Hippocampal formation (tissue), 2 donors: ENCODE results near the gene LYST.
"Not testable (repeated sequence)": the region's sequence is repeated elsewhere in the genome, so short reads cannot be mapped to it uniquely, and the experiment has no call there.

Experiments used
- DNase-seq, 2 donors: peaks; one replicate each; lab custom pipeline; 2025; lab: John Stamatoyannopoulos, UW

The LYST gene

GRCh38 chr1:235821361-235821981 is 45.2 kb downstream of the LYST start:
- DNase-seq: no peak

- DNase-seq: no peak
Observed at GRCh38 chr1:235820061-235820460, 46.6 kb downstream of the LYST start.

GRCh38 chr1:235818632-235819136 is 48.0 kb downstream of the LYST start:
- no peak for DNase-seq

GRCh38 chr1:235817101-235817728 is 49.5 kb downstream of the LYST start:
- no peak for DNase-seq

- no peak for DNase-seq
Observed at GRCh38 chr1:235809688-235810397, 56.9 kb downstream of the LYST start.

GRCh38 chr1:235808223-235808622 is 58.5 kb downstream of the LYST start:
- no peak for DNase-seq

GRCh38 chr1:235806123-235806522 is 60.6 kb downstream of the LYST start:
- DNase-seq: no peak

GRCh38 chr1:235802573-235803346 is 63.9 kb downstream of the LYST start:
- no peak for DNase-seq

GRCh38 chr1:235799264-235799663 is 67.4 kb downstream of the LYST start:
- DNase-seq: no peak

- no peak for DNase-seq
Observed at GRCh38 chr1:235791532-235792060, 75.1 kb downstream of the LYST start.

- no peak for DNase-seq
Observed at GRCh38 chr1:235790123-235790522, 76.6 kb downstream of the LYST start.

GRCh38 chr1:235786227-235786898 is 80.3 kb downstream of the LYST start:
- DNase-seq: not testable (repeated sequence)

- no peak for DNase-seq
Observed at GRCh38 chr1:235784950-235785349, 81.8 kb downstream of the LYST start.

- peak in 1 of 2 donors; percentile 24 for DNase-seq
Observed at GRCh38 chr1:235783148-235783776, 83.4 kb downstream of the LYST start.

- no peak for DNase-seq
Observed at GRCh38 chr1:235782601-235783000, 84.1 kb downstream of the LYST start.

GRCh38 chr1:235781807-235782206 is 84.9 kb downstream of the LYST start:
- DNase-seq: no peak

GRCh38 chr1:235779770-235780169 is 86.9 kb downstream of the LYST start:
- DNase-seq: no peak

GRCh38 chr1:235776396-235776795 is 90.3 kb downstream of the LYST start:
- DNase-seq: no peak

- no peak for DNase-seq
Observed at GRCh38 chr1:235775246-235775860, 91.4 kb downstream of the LYST start.

GRCh38 chr1:235767795-235768194 is 98.9 kb downstream of the LYST start:
- no peak for DNase-seq
